ENCODE data around the gene SEMA4B.
A peak's percentile ranks its signal among the peaks of the same experiment; 100 is the strongest.

The SEMA4B gene

DNA sequence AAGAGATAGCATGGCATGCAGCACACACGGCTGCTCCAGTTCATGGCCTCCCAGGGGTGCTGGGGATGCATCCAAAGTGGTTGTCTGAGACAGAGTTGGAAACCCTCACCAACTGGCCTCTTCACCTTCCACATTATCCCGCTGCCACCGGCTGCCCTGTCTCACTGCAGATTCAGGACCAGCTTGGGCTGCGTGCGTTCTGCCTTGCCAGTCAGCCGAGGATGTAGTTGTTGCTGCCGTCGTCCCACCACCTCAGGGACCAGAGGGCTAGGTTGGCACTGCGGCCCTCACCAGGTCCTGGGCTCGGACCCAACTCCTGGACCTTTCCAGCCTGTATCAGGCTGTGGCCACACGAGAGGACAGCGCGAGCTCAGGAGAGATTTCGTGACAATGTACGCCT lies 27.8 kb downstream of the SEMA4B start:
- TF ChIP-seq, protein P1, sequence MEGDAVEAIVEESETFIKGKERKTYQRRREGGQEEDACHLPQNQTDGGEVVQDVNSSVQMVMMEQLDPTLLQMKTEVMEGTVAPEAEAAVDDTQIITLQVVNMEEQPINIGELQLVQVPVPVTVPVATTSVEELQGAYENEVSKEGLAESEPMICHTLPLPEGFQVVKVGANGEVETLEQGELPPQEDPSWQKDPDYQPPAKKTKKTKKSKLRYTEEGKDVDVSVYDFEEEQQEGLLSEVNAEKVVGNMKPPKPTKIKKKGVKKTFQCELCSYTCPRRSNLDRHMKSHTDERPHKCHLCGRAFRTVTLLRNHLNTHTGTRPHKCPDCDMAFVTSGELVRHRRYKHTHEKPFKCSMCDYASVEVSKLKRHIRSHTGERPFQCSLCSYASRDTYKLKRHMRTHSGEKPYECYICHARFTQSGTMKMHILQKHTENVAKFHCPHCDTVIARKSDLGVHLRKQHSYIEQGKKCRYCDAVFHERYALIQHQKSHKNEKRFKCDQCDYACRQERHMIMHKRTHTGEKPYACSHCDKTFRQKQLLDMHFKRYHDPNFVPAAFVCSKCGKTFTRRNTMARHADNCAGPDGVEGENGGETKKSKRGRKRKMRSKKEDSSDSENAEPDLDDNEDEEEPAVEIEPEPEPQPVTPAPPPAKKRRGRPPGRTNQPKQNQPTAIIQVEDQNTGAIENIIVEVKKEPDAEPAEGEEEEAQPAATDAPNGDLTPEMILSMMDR (conservative IDR thresholded peaks at IDR 0.05; ENCODE audit: low read length) = no peak
- no peak for DNase-seq (ENCODE audit: low read depth)
- no peak overlapping the region for H3K4me3 ChIP-seq (ENCODE audit: low read length)

DNA sequence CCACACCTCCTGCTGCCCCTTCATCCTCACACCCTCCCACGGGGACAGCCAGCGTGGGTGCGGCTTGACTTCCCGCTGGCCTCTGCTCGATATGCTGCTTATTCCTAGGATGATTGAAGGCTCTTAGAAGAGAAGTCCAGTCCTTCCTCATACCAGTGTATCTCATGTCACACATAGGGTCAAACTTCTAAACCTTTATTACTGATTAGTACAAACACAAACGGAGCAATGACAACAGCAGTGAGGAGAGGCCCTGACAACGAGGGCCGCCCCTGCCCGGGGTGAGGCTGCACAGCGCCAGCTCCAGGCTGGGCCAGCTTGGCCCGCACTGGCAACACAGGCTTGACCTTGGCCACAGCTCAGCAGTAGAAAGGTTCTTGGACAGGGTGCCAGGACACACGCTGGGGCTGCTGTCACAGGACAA lies 29.0 kb downstream of the SEMA4B start:
- no peak for DNase-seq (ENCODE audit: low read depth)
- TF ChIP-seq, protein P1 (conservative IDR thresholded peaks at IDR 0.05; ENCODE audit: low read length) = no peak
- H3K4me3 ChIP-seq (ENCODE audit: low read length) = no peak overlapping the region

GRCh38 chr15:90230610-90231009 lies 29.5 kb downstream of the SEMA4B start:
- TF ChIP-seq, protein P1 (conservative IDR thresholded peaks at IDR 0.05; ENCODE audit: low read length) = no peak

GRCh38 chr15:90231028-90232017 lies 30.2 kb downstream of the SEMA4B start:
- TF ChIP-seq, protein P1 (conservative IDR thresholded peaks at IDR 0.05; ENCODE audit: low read length) = no peak
- no peak overlapping the region for H3K4me3 ChIP-seq (ENCODE audit: low read length)
- no peak for DNase-seq (ENCODE audit: low read depth)

More at GRCh38 chr15:90230610-90231009, 29.5 kb downstream of the SEMA4B start:
- H3K4me3 ChIP-seq (ENCODE audit: low read length) = no peak overlapping the region
- no peak for DNase-seq (ENCODE audit: low read depth)

- no peak for DNase-seq (ENCODE audit: low read depth)
- TF ChIP-seq, protein P1 (conservative IDR thresholded peaks at IDR 0.05; ENCODE audit: low read length) = no peak
- peak overlapping the region; percentile 86; the same call in 1 of the 2 replicates for H3K4me3 ChIP-seq (ENCODE audit: low read length)
Observed at GRCh38 chr15:90232196-90232595, 31.1 kb downstream of the SEMA4B start.

DNA sequence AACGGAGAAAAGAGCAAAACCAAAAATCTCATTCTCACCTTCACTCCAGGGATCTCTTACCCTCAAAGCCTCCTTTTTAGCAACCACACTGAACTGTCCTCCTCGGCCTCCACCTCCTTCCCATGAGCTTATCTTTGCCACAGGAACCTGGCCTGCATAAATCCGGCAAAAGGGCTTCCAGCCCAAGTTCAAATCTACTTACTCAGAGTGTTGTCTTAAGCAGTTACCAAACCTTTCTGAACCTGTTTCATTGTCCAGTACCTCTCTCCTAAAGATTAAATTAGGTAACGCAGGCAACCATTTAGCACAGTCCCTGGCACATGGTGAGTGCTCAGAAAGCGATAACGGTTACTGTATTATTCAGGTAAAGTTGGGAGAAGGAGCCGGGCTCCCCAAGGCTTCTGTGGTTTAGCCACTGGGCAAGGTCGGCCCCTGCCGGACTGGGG lies 31.8 kb downstream of the SEMA4B start:
- TF ChIP-seq, protein P1 (conservative IDR thresholded peaks at IDR 0.05; ENCODE audit: low read length) = peak; percentile 52
- H3K4me3 ChIP-seq (ENCODE audit: low read length) = peak overlapping the region; percentile 86
- DNase-seq (ENCODE audit: low read depth) = peak; percentile 29

All from AG10803 (cell line).